ENCODE measurements around the gene CTNND2. TPM values are rescaled to one million over a fixed set of nuclear protein-coding genes. Genes with fewer than 3 reads are reported as not detected.

Gene CTNND2
- total RNA-seq, 1 experiment from 2014 or later = 7.0 TPM

GRCh38 chr5:11646141-11646540, 258.1 kb downstream of the CTNND2 start:
- H3T11ph ChIP-seq (ENCODE audit: low read length) = no peak overlapping the region
- no peaks in the 10 kb centered on the region for H3K9me3 ChIP-seq (ENCODE audit: control insufficient read depth, low read depth, low read length)
- H3K4me3 Mint-ChIP-seq = no peak overlapping the region
- no peak overlapping the region for H4K5ac ChIP-seq (ENCODE audit: insufficient read length, low read depth, low read length)
- H3K4me1 ChIP-seq (ENCODE audit: insufficient read depth, low read length) = no peaks in the 10 kb centered on the region
- H2BK120ac ChIP-seq (ENCODE audit: low read depth, low read length, poor library complexity, severe bottlenecking) = no peak overlapping the region
- TF ChIP-seq, protein P1, sequence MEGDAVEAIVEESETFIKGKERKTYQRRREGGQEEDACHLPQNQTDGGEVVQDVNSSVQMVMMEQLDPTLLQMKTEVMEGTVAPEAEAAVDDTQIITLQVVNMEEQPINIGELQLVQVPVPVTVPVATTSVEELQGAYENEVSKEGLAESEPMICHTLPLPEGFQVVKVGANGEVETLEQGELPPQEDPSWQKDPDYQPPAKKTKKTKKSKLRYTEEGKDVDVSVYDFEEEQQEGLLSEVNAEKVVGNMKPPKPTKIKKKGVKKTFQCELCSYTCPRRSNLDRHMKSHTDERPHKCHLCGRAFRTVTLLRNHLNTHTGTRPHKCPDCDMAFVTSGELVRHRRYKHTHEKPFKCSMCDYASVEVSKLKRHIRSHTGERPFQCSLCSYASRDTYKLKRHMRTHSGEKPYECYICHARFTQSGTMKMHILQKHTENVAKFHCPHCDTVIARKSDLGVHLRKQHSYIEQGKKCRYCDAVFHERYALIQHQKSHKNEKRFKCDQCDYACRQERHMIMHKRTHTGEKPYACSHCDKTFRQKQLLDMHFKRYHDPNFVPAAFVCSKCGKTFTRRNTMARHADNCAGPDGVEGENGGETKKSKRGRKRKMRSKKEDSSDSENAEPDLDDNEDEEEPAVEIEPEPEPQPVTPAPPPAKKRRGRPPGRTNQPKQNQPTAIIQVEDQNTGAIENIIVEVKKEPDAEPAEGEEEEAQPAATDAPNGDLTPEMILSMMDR (conservative IDR thresholded peaks at IDR 0.05) = no peak
- no peak overlapping the region for H2AFZ ChIP-seq (ENCODE audit: low read length)
- H3K79me2 ChIP-seq (ENCODE audit: insufficient read depth, low read length) = no peaks in the 10 kb centered on the region
- H4K8ac ChIP-seq (replicated peaks; ENCODE audit: insufficient read length, low read depth, low read length) = no peak overlapping the region
- H3K36me3 Mint-ChIP-seq (ENCODE audit: insufficient read depth in 1 of 3, low read depth in 3 of 3) = peaks cover 4 to 9% (median 6%) of the 10 kb centered on the region in 3 experiments; a peak in 5 of 7 replicates
- H2BK5ac ChIP-seq (ENCODE audit: insufficient read length, low read length) = no peak overlapping the region
- H4K91ac ChIP-seq (ENCODE audit: insufficient read length, low read depth, low read length) = no peak overlapping the region
- H3K23me2 ChIP-seq (ENCODE audit: insufficient read length, low read depth, low read length, poor library complexity, severe bottlenecking) = no peaks in the 10 kb centered on the region
- no peak overlapping the region for H3K23ac ChIP-seq (ENCODE audit: insufficient read length, low read depth, low read length)
- H2BK20ac ChIP-seq (ENCODE audit: low read depth, low read length, poor library complexity, severe bottlenecking) = no peak overlapping the region
- no peaks in the 10 kb centered on the region for H3K79me1 ChIP-seq (ENCODE audit: insufficient read depth, low read depth, low read length, poor library complexity, severe bottlenecking)
- no peak overlapping the region for H2AK5ac ChIP-seq (ENCODE audit: insufficient read length, low read length)
- no peaks in the 10 kb centered on the region for H3K27me3 Mint-ChIP-seq (ENCODE audit: low read depth)
- H4K20me1 ChIP-seq (ENCODE audit: control insufficient read depth, insufficient read depth, insufficient read length) = no peaks in the 10 kb centered on the region
- H2BK15ac ChIP-seq (ENCODE audit: low read depth, low read length) = no peak overlapping the region
- no peak for DNase-seq
- no CpG with 5 or more reads among the region's 3 CpGs for WGBS (ENCODE audit: extremely low coverage, insufficient read length, low lambda C conversion rate)
- no peak overlapping the region for H3K4me2 ChIP-seq (ENCODE audit: insufficient read depth, insufficient read length, low read length)
- no peak overlapping the region for H3K27ac Mint-ChIP-seq
- H3K27ac ChIP-seq (ENCODE audit: insufficient read length, low read depth, low read length) = no peak overlapping the region
- no peak overlapping the region for H3K4ac ChIP-seq (ENCODE audit: low read depth, low read length)
- no peak overlapping the region for H3K18ac ChIP-seq (ENCODE audit: insufficient read length, low read depth, low read length)
- no peak overlapping the region for H3K14ac ChIP-seq (ENCODE audit: insufficient read depth, low read length)
- H2BK12ac ChIP-seq (ENCODE audit: insufficient read length, low read depth, low read length) = no peak overlapping the region
- no peak overlapping the region for H3K56ac ChIP-seq (ENCODE audit: insufficient read length, low read depth, low read length)
- no peaks in the 10 kb centered on the region for H3K27me3 ChIP-seq (ENCODE audit: insufficient read depth, low read length)
- H3K9me3 Mint-ChIP-seq = peaks cover 6 to 9% of the 10 kb centered on the region in 2 experiments; a peak in 4 of 5 replicates
- no peak overlapping the region for H3K9ac ChIP-seq (ENCODE audit: extremely low read depth, insufficient read length, low read length)
- peaks cover 11% of the 10 kb centered on the region in 2 experiments for H3K4me1 Mint-ChIP-seq
